Measurements from ENCODE around the gene SLC9A8.

The SLC9A8 gene

DNA sequence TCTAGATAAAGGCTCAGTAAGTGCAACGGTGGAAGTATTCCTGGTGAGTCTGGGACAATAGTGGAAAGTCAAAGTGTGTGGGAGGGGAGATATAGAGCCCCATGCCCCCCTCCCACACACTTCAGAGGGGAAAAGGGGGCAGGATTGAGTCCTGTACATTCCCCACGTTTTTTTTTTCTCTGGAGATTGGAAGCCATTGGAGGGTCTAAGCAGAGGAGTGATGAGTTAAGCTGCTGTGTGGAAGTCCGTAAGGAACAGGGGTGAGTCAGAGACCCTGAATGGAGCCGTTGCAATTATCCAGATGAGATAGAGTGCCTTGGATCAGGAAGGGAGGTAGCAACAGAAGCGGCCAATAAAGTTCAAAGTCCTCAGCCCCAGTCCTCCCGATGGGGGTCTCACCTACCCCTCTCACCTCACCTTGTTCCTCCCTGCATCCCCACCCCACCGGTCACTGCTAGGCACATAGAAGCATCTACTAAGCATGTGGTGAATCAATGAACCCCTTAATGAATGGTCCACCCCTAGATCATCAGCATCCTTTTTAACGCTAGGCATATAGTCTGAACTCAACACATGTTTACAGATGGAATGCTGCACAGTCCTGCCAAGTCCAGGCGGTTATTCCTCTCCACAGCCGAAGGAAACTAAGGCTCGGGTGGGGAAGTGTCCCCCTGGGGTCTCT lies 662 bp upstream of the SLC9A8 start:
- Histone ChIP-seq H3K9me3 (ENCODE audit: control insufficient read depth, insufficient read depth, low read depth, low read length) (no peaks in the 10 kb centered on the region), H3K27ac (ENCODE audit: extremely low read depth, low read depth, low read length) (peak overlapping the region; percentile 58; the same call in 1 of the 2 replicates), H3K4me3 (ENCODE audit: low read depth, low read length) (peak overlapping the region; percentile 81), H3K4me1 (ENCODE audit: control insufficient read depth, insufficient read depth, low read length) (no peaks in the 10 kb centered on the region), H3K36me3 (ENCODE audit: control insufficient read depth in 2 of 2, insufficient read depth in 1 of 2, low read length in 2 of 2) (peaks cover 16 to 23% of the 10 kb centered on the region in 2 experiments; a peak in 2 of 3 replicates)
- CTCF ChIA-PET: no interaction called here
- POLR2A ChIA-PET: interaction anchor here (0.8 to 1.7 kb wide), 6 partner anchors 26 to 181 kb away, joined by 3 to 4 read pairs (median 3); partner anchors contain the start of gene RNF114
- peak; percentile 78 for TF ChIP-seq EGR2 (tag by site-specific recombination; IDR thresholded peaks at IDR 0.05; ENCODE audit: low read depth)
- TF ChIP-seq ZNF510 (tag by site-specific recombination; IDR thresholded peaks at IDR 0.05; ENCODE audit: insufficient replicate concordance): no peak
- TF ChIP-seq ZNF433 (tag by site-specific recombination; IDR thresholded peaks at IDR 0.05; ENCODE audit: low read depth): no peak
- peak; percentile 39 for TF ChIP-seq ZNF600 (tag by site-specific recombination; IDR thresholded peaks at IDR 0.05)
- TF ChIP-seq ZFHX2 (tag by site-specific recombination; conservative IDR thresholded peaks at IDR 0.05): peak; percentile 88
- TF ChIP-seq MYNN (tag by site-specific recombination; IDR thresholded peaks at IDR 0.05; ENCODE audit: borderline replicate concordance): no peak
- no peak for TF ChIP-seq GLI4 (tag by site-specific recombination; IDR thresholded peaks at IDR 0.05)
- TF ChIP-seq, protein P1, sequence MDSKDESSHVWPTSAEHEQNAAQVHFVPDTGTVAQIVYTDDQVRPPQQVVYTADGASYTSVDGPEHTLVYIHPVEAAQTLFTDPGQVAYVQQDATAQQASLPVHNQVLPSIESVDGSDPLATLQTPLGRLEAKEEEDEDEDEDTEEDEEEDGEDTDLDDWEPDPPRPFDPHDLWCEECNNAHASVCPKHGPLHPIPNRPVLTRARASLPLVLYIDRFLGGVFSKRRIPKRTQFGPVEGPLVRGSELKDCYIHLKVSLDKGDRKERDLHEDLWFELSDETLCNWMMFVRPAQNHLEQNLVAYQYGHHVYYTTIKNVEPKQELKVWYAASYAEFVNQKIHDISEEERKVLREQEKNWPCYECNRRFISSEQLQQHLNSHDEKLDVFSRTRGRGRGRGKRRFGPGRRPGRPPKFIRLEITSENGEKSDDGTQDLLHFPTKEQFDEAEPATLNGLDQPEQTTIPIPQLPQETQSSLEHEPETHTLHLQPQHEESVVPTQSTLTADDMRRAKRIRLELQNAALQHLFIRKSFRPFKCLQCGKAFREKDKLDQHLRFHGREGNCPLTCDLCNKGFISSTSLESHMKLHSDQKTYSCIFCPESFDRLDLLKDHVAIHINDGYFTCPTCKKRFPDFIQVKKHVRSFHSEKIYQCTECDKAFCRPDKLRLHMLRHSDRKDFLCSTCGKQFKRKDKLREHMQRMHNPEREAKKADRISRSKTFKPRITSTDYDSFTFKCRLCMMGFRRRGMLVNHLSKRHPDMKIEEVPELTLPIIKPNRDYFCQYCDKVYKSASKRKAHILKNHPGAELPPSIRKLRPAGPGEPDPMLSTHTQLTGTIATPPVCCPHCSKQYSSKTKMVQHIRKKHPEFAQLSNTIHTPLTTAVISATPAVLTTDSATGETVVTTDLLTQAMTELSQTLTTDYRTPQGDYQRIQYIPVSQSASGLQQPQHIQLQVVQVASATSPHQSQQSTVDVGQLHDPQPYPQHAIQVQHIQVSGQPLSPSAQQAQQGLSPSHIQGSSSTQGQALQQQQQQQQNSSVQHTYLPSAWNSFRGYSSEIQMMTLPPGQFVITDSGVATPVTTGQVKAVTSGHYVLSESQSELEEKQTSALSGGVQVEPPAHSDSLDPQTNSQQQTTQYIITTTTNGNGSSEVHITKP (tag by site-specific recombination; IDR thresholded peaks at IDR 0.05): peak; percentile 94
- peak; percentile 82; the same call in 1 of the 2 replicates for TF ChIP-seq ZBTB48 (tag by site-specific recombination; IDR thresholded peaks at IDR 0.05)
- peak; percentile 62 for TF ChIP-seq SCRT2 (tag by site-specific recombination; IDR thresholded peaks at IDR 0.05)
- TF ChIP-seq ZBTB10 (tag by site-specific recombination; IDR thresholded peaks at IDR 0.05): peak; percentile 84
- no peak for TF ChIP-seq ZNF324 (tag by site-specific recombination; IDR thresholded peaks at IDR 0.05)
- 0 out of 2 replicates have a peak, but pooled peaks have one; percentile 31 for TF ChIP-seq ZNF24 (tag by site-specific recombination; IDR thresholded peaks at IDR 0.05)
- TF ChIP-seq, protein P2, sequence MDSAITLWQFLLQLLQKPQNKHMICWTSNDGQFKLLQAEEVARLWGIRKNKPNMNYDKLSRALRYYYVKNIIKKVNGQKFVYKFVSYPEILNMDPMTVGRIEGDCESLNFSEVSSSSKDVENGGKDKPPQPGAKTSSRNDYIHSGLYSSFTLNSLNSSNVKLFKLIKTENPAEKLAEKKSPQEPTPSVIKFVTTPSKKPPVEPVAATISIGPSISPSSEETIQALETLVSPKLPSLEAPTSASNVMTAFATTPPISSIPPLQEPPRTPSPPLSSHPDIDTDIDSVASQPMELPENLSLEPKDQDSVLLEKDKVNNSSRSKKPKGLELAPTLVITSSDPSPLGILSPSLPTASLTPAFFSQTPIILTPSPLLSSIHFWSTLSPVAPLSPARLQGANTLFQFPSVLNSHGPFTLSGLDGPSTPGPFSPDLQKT (IDR thresholded peaks at IDR 0.05; ENCODE audit: borderline replicate concordance, low read depth, low read length): no peak
- TF ChIP-seq, protein P3, sequence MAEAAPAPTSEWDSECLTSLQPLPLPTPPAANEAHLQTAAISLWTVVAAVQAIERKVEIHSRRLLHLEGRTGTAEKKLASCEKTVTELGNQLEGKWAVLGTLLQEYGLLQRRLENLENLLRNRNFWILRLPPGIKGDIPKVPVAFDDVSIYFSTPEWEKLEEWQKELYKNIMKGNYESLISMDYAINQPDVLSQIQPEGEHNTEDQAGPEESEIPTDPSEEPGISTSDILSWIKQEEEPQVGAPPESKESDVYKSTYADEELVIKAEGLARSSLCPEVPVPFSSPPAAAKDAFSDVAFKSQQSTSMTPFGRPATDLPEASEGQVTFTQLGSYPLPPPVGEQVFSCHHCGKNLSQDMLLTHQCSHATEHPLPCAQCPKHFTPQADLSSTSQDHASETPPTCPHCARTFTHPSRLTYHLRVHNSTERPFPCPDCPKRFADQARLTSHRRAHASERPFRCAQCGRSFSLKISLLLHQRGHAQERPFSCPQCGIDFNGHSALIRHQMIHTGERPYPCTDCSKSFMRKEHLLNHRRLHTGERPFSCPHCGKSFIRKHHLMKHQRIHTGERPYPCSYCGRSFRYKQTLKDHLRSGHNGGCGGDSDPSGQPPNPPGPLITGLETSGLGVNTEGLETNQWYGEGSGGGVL (tag by site-specific recombination; IDR thresholded peaks at IDR 0.05): peak; percentile 45
- TF ChIP-seq ZNF184 (tag by site-specific recombination; IDR thresholded peaks at IDR 0.05): no peak
- TF ChIP-seq OSR2 (tag by site-specific recombination; IDR thresholded peaks at IDR 0.05): peak; percentile 33; the same call in 1 of the 2 replicates
- TF ChIP-seq ZBTB17 (tag by site-specific recombination; IDR thresholded peaks at IDR 0.05): peak; percentile 51

Data from HEK293 (cell line).